ENCODE data around the gene GJC1. TPM values are rescaled to one million over a fixed set of nuclear protein-coding genes. Genes with fewer than 3 reads are reported as not detected.

The GJC1 gene
- total RNA-seq, 1 experiment from 2014 or later, result 0.86 TPM

GRCh38 chr17:44775838-44776621 is 54.1 kb downstream of the GJC1 start:
- no peak for DNase-seq
- H3K4me3 ChIP-seq (ENCODE audit: low read length), result peak overlapping the region; percentile 66

GRCh38 chr17:44775136-44775837 is 54.8 kb downstream of the GJC1 start:
- no peaks in the 10 kb centered on the region for H3K9me2 ChIP-seq (replicated peaks; ENCODE audit: insufficient read depth, low read length)
- peak; percentile 100 for DNase-seq
- no peaks in the 10 kb centered on the region for H3K36me3 ChIP-seq (ENCODE audit: insufficient read depth, low read length)
- H3K9me3 ChIP-seq (ENCODE audit: low read length), result no peaks in the 10 kb centered on the region
- peak overlapping the region; percentile 91 for H3K4me2 ChIP-seq (ENCODE audit: low read depth, low read length, poor library complexity, severe bottlenecking)
- no peak overlapping the region for H3K27ac ChIP-seq (ENCODE audit: low read length)
- no peaks in the 10 kb centered on the region for H4K20me1 ChIP-seq (ENCODE audit: insufficient read depth, low read depth, low read length)
- H3K4me1 ChIP-seq (ENCODE audit: low read length), result peaks cover 28% of the 10 kb centered on the region
- no peaks in the 10 kb centered on the region for H3K27me3 ChIP-seq (ENCODE audit: low read length)
- peak overlapping the region; percentile 89 for H2AFZ ChIP-seq (ENCODE audit: low read length)
- H3K79me2 ChIP-seq (ENCODE audit: low read length), result no peaks in the 10 kb centered on the region
- H3K4me3 ChIP-seq (ENCODE audit: low read length), result peak overlapping the region; percentile 76
- H3K9ac ChIP-seq (ENCODE audit: low read length), result peak overlapping the region; percentile 73

More at GRCh38 chr17:44775838-44776621, 54.1 kb downstream of the GJC1 start:
- Histone ChIP-seq H2AFZ (ENCODE audit: low read length) (no peak overlapping the region), H3K4me2 (ENCODE audit: low read depth, low read length, poor library complexity, severe bottlenecking) (peak overlapping the region; percentile 91), H3K27ac (ENCODE audit: low read length) (no peak overlapping the region), H4K20me1 (ENCODE audit: insufficient read depth, low read depth, low read length) (no peaks in the 10 kb centered on the region), H3K9ac (ENCODE audit: low read length) (peak overlapping the region; percentile 53), H3K9me2 (replicated peaks; ENCODE audit: insufficient read depth, low read length) (no peaks in the 10 kb centered on the region), H3K79me2 (ENCODE audit: low read length) (no peaks in the 10 kb centered on the region), H3K27me3 (ENCODE audit: low read length) (no peaks in the 10 kb centered on the region), H3K36me3 (ENCODE audit: insufficient read depth, low read length) (no peaks in the 10 kb centered on the region), H3K4me1 (ENCODE audit: low read length) (peaks cover 28% of the 10 kb centered on the region), H3K9me3 (ENCODE audit: low read length) (no peaks in the 10 kb centered on the region)

GRCh38 chr17:44774271-44775135 is 55.6 kb downstream of the GJC1 start:
- no peaks in the 10 kb centered on the region for H4K20me1 ChIP-seq (ENCODE audit: insufficient read depth, low read depth, low read length)
- H2AFZ ChIP-seq (ENCODE audit: low read length), result peak overlapping the region; percentile 89
- no peak overlapping the region for H3K27ac ChIP-seq (ENCODE audit: low read length)
- H3K9me3 ChIP-seq (ENCODE audit: low read length), result no peaks in the 10 kb centered on the region
- no peaks in the 10 kb centered on the region for H3K36me3 ChIP-seq (ENCODE audit: insufficient read depth, low read length)
- peak; percentile 94 for DNase-seq
- H3K79me2 ChIP-seq (ENCODE audit: low read length), result no peaks in the 10 kb centered on the region
- no peaks in the 10 kb centered on the region for H3K27me3 ChIP-seq (ENCODE audit: low read length)
- H3K4me1 ChIP-seq (ENCODE audit: low read length), result peaks cover 27% of the 10 kb centered on the region
- H3K9ac ChIP-seq (ENCODE audit: low read length), result peak overlapping the region; percentile 73
- H3K4me3 ChIP-seq (ENCODE audit: low read length), result peak overlapping the region; percentile 76
- H3K4me2 ChIP-seq (ENCODE audit: low read depth, low read length, poor library complexity, severe bottlenecking), result peak overlapping the region; percentile 91
- no peaks in the 10 kb centered on the region for H3K9me2 ChIP-seq (replicated peaks; ENCODE audit: insufficient read depth, low read length)

- Histone ChIP-seq H2AFZ (ENCODE audit: low read length) (no peak overlapping the region), H3K36me3 (ENCODE audit: insufficient read depth, low read length) (no peaks in the 10 kb centered on the region), H3K9ac (ENCODE audit: low read length) (no peak overlapping the region), H3K9me3 (ENCODE audit: low read length) (no peaks in the 10 kb centered on the region), H3K9me2 (replicated peaks; ENCODE audit: insufficient read depth, low read length) (no peaks in the 10 kb centered on the region), H4K20me1 (ENCODE audit: insufficient read depth, low read depth, low read length) (no peaks in the 10 kb centered on the region), H3K27ac (ENCODE audit: low read length) (no peak overlapping the region), H3K27me3 (ENCODE audit: low read length) (no peaks in the 10 kb centered on the region), H3K4me1 (ENCODE audit: low read length) (peaks cover 23% of the 10 kb centered on the region), H3K4me3 (ENCODE audit: low read length) (no peak overlapping the region), H3K4me2 (ENCODE audit: low read depth, low read length, poor library complexity, severe bottlenecking) (no peak overlapping the region), H3K79me2 (ENCODE audit: low read length) (no peaks in the 10 kb centered on the region)
- DNase-seq, result no peak
Observed at GRCh38 chr17:44773140-44773539, 56.9 kb downstream of the GJC1 start.

GRCh38 chr17:44772308-44773045 is 57.6 kb downstream of the GJC1 start:
- H3K27me3 ChIP-seq (ENCODE audit: low read length), result no peaks in the 10 kb centered on the region
- no peaks in the 10 kb centered on the region for H3K79me2 ChIP-seq (ENCODE audit: low read length)
- H3K9me3 ChIP-seq (ENCODE audit: low read length), result no peaks in the 10 kb centered on the region
- no peaks in the 10 kb centered on the region for H4K20me1 ChIP-seq (ENCODE audit: insufficient read depth, low read depth, low read length)
- H3K4me3 ChIP-seq (ENCODE audit: low read length), result no peak overlapping the region
- no peaks in the 10 kb centered on the region for H3K9me2 ChIP-seq (replicated peaks; ENCODE audit: insufficient read depth, low read length)
- H3K36me3 ChIP-seq (ENCODE audit: insufficient read depth, low read length), result no peaks in the 10 kb centered on the region
- H3K9ac ChIP-seq (ENCODE audit: low read length), result no peak overlapping the region
- H3K27ac ChIP-seq (ENCODE audit: low read length), result no peak overlapping the region
- no peak for DNase-seq
- peaks cover 22% of the 10 kb centered on the region for H3K4me1 ChIP-seq (ENCODE audit: low read length)
- H3K4me2 ChIP-seq (ENCODE audit: low read depth, low read length, poor library complexity, severe bottlenecking), result no peak overlapping the region
- no peak overlapping the region for H2AFZ ChIP-seq (ENCODE audit: low read length)

GRCh38 chr17:44770166-44770925 is 59.7 kb downstream of the GJC1 start:
- no peaks in the 10 kb centered on the region for H3K36me3 ChIP-seq (ENCODE audit: insufficient read depth, low read length)
- no peak overlapping the region for H3K9ac ChIP-seq (ENCODE audit: low read length)
- DNase-seq, result no peak
- no peaks in the 10 kb centered on the region for H3K79me2 ChIP-seq (ENCODE audit: low read length)
- no peak overlapping the region for H2AFZ ChIP-seq (ENCODE audit: low read length)
- H3K9me2 ChIP-seq (replicated peaks; ENCODE audit: insufficient read depth, low read length), result no peaks in the 10 kb centered on the region
- H3K4me1 ChIP-seq (ENCODE audit: low read length), result peaks cover 9% of the 10 kb centered on the region
- no peak overlapping the region for H3K4me2 ChIP-seq (ENCODE audit: low read depth, low read length, poor library complexity, severe bottlenecking)
- H3K27me3 ChIP-seq (ENCODE audit: low read length), result no peaks in the 10 kb centered on the region
- H4K20me1 ChIP-seq (ENCODE audit: insufficient read depth, low read depth, low read length), result no peaks in the 10 kb centered on the region
- no peaks in the 10 kb centered on the region for H3K9me3 ChIP-seq (ENCODE audit: low read length)
- no peak overlapping the region for H3K27ac ChIP-seq (ENCODE audit: low read length)
- no peak overlapping the region for H3K4me3 ChIP-seq (ENCODE audit: low read length)

GRCh38 chr17:44769647-44770084 is 60.4 kb downstream of the GJC1 start:
- Histone ChIP-seq H3K9me2 (replicated peaks; ENCODE audit: insufficient read depth, low read length) (no peaks in the 10 kb centered on the region), H3K4me2 (ENCODE audit: low read depth, low read length, poor library complexity, severe bottlenecking) (no peak overlapping the region), H4K20me1 (ENCODE audit: insufficient read depth, low read depth, low read length) (no peaks in the 10 kb centered on the region), H3K36me3 (ENCODE audit: insufficient read depth, low read length) (no peaks in the 10 kb centered on the region), H2AFZ (ENCODE audit: low read length) (no peak overlapping the region), H3K27me3 (ENCODE audit: low read length) (no peaks in the 10 kb centered on the region), H3K27ac (ENCODE audit: low read length) (no peak overlapping the region), H3K4me3 (ENCODE audit: low read length) (no peak overlapping the region), H3K79me2 (ENCODE audit: low read length) (no peaks in the 10 kb centered on the region), H3K4me1 (ENCODE audit: low read length) (peaks cover 3% of the 10 kb centered on the region), H3K9ac (ENCODE audit: low read length) (no peak overlapping the region), H3K9me3 (ENCODE audit: low read length) (no peaks in the 10 kb centered on the region)
- no peak for DNase-seq

All from Karpas-422 (cell line).